Skeletal muscle tissue (tissue), 4 donors: ENCODE results near the gene SFT2D1. TPM values are rescaled to one million over a fixed set of nuclear protein-coding genes. Genes with fewer than 3 reads are reported as not detected.

Source experiments
- H3K27ac ChIP-seq: one replicate; pipeline ENCODE4 v1.7.0; 2013; ENCODE audit warnings: mild to moderate bottlenecking, low read depth, low read length, inconsistent platforms
- H3K27me3 ChIP-seq, 3 donors: one replicate each; pipeline ENCODE4 v1.7.0; 2013; ENCODE audit warnings: low read length in 3 of 3; ENCODE audit not compliant: control insufficient read depth in 3 of 3, insufficient read depth in 3 of 3
- H3K36me3 ChIP-seq, 3 donors: one replicate each; pipeline ENCODE4 v1.7.0; 2013; ENCODE audit warnings: low read length in 3 of 3; ENCODE audit not compliant: control insufficient read depth in 3 of 3, insufficient read depth in 3 of 3
- H3K4me1 ChIP-seq, 3 donors: one replicate each; pipeline ENCODE4 v1.7.0; 2013; ENCODE audit warnings: low read length in 3 of 3, mild to moderate bottlenecking in 3 of 3; ENCODE audit not compliant: control insufficient read depth in 3 of 3, insufficient read depth in 3 of 3
- H3K4me3 ChIP-seq, 3 donors: one replicate each; pipeline ENCODE4 v1.7.0; 2013; ENCODE audit warnings: low read length in 3 of 3
- H3K9ac ChIP-seq, 3 donors: one replicate each; pipeline ENCODE4 v1.7.0; 2013; ENCODE audit warnings: low read length in 3 of 3, mild to moderate bottlenecking in 3 of 3, moderate library complexity in 2 of 3, low read depth in 1 of 3
- H3K9me3 ChIP-seq, 3 donors: one replicate each; pipeline ENCODE4 v1.7.0; 2013; ENCODE audit warnings: low read length in 3 of 3; ENCODE audit not compliant: control insufficient read depth in 3 of 3
- total RNA-seq: library from RNA; depleted of rRNA; stranded (reverse); fragments of >200 nt; gene quantifications from one replicate; pipeline ENCODE4 v1.2.3, GENCODE V29; 2014
- donor health status: Osteomylitis.

The SFT2D1 gene
- total RNA-seq, 1 donor from 2014 or later = 20.9 TPM

GRCh38 chr6:166318649-166319600, 23.4 kb downstream of the SFT2D1 start:
- Histone ChIP-seq H3K4me3 (no peak overlapping the region), H3K27ac (no peak overlapping the region), H3K9ac (no peak overlapping the region), H3K9me3 (no peaks in the 10 kb centered on the region), H3K36me3 (peaks cover 5 to 21% (median 13%) of the 10 kb centered on the region in 3 donors), H3K4me1 (peaks cover 0 to 2% (median 0%) of the 10 kb centered on the region in 3 donors), H3K27me3 (no peaks in the 10 kb centered on the region)

- no peak overlapping the region for H3K27ac ChIP-seq
- H3K27me3 ChIP-seq = no peaks in the 10 kb centered on the region
- H3K9me3 ChIP-seq = no peaks in the 10 kb centered on the region
- H3K4me3 ChIP-seq = no peak overlapping the region
- no peak overlapping the region for H3K9ac ChIP-seq
- H3K36me3 ChIP-seq = peaks cover 5 to 20% (median 8%) of the 10 kb centered on the region in 3 donors
- peaks cover 0 to 2% (median 0%) of the 10 kb centered on the region in 3 donors for H3K4me1 ChIP-seq
These were observed 24.1 kb downstream of the SFT2D1 start for GRCh38 chr6:166318227-166318626.

DNA sequence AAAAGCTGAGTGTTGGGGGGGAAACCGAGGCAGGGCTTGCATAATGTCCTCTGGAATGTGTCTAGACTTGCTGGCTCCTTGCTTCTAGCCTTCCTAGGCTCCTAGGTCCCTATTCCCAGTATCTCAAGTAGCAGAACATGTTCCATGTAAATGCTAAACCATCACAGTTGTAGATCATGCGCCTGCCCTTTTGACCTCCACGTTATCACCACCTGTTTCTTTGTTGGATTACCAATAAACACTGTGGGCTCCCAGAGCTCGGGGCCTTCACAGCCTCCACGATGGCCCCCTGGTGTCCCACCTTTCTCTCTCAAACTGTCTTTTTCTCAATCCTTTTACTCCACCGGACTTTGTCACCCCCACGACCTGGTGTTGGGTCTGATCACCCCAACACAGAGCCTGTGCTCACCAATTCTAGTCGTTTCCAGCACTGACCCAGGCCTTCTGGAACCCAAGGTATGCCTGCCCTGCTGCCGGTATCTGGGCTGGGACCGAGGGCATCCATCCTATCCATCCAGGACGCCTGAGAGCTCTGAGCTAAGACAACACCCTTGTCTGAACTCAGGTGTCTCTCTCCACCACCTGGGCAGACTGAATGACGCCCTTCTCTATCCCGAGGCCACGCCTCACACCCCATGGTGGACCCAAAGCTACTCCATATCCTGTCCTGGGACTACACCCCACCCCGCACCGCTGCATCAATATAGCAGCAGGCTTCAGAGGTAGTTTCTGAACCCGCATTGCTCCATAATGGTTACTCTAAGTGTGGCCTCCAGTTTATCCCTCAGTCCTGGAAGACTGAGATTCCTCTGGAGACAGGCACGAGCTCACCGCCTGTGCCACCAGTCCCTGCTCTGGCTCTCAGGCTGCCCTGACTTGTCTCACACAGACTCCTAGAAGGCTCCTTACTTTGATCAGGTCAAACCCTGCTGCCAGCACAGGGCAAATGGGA, 24.8 kb downstream of the SFT2D1 start:
- Histone ChIP-seq H3K9me3 (no peaks in the 10 kb centered on the region), H3K27me3 (no peaks in the 10 kb centered on the region), H3K4me1 (peaks cover 0 to 2% (median 0%) of the 10 kb centered on the region in 3 donors), H3K4me3 (no peak overlapping the region), H3K9ac (no peak overlapping the region), H3K36me3 (peaks cover 5 to 17% (median 8%) of the 10 kb centered on the region in 3 donors), H3K27ac (no peak overlapping the region)

GRCh38 chr6:166315436-166315835, 26.9 kb downstream of the SFT2D1 start:
- Histone ChIP-seq H3K4me3 (no peak overlapping the region), H3K9me3 (no peaks in the 10 kb centered on the region), H3K4me1 (peaks cover 0 to 2% (median 0%) of the 10 kb centered on the region in 3 donors), H3K27me3 (peaks cover 0 to 5% (median 0%) of the 10 kb centered on the region in 3 donors), H3K27ac (no peak overlapping the region), H3K9ac (no peak overlapping the region), H3K36me3 (peaks cover 0 to 8% (median 3%) of the 10 kb centered on the region in 3 donors)

- H3K36me3 ChIP-seq = peaks cover 0 to 7% (median 3%) of the 10 kb centered on the region in 3 donors
- no peak overlapping the region for H3K9ac ChIP-seq
- H3K4me3 ChIP-seq = no peak overlapping the region
- H3K27me3 ChIP-seq = peaks cover 2 to 13% (median 2%) of the 10 kb centered on the region in 3 donors
- no peak overlapping the region for H3K27ac ChIP-seq
- H3K9me3 ChIP-seq = no peaks in the 10 kb centered on the region
- H3K4me1 ChIP-seq = peaks cover 0 to 2% (median 0%) of the 10 kb centered on the region in 3 donors
These were observed 27.9 kb downstream of the SFT2D1 start for GRCh38 chr6:166314454-166314853.

DNA sequence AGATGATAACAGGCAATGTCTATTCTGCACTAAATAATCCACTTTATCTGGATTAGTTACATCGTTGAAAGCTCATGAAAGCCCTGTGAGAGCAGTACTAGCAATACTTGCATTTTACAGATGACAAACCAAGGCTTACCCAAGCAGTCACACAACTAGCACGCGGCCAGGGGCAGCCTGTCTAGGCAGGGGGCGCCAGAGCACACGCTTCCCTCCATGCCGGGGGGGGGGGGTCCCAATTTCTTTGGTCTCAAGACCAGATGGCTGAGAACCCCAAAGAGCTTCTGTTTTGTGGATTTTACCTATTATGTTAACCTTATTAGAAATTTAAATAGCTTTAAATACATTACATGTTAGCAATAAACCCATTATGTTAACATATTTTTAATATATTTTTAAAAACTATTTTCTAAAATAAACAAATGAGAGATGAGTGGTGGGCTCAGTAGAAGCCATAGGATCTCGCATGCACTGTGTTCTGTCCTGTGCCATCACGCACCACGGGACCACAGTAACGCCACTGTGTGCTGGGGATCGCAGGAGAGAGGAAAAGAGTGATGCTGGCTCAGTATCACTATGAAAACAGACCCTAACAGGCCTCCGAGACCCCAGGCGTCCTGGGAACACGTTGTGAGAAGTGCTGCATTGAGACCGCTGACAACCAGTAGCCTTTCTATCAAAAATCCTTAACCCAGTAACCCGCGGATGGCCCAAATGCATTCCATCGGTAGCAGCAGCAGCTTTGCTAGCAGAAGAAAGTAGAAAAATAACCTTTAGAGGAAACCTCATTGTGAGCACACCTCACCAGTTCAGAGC, 28.9 kb downstream of the SFT2D1 start:
- Histone ChIP-seq H3K9me3 (no peaks in the 10 kb centered on the region), H3K4me1 (peaks cover 0 to 2% (median under 1%) of the 10 kb centered on the region in 3 donors), H3K9ac (no peak overlapping the region), H3K27me3 (peaks cover 12 to 22% (median 12%) of the 10 kb centered on the region in 3 donors), H3K27ac (no peak overlapping the region), H3K36me3 (no peaks in the 10 kb centered on the region), H3K4me3 (no peak overlapping the region)

- no peaks in the 10 kb centered on the region for H3K36me3 ChIP-seq
- H3K4me3 ChIP-seq = no peak overlapping the region
- H3K4me1 ChIP-seq = peaks cover 0 to 4% (median 0%) of the 10 kb centered on the region in 3 donors
- no peak overlapping the region for H3K9ac ChIP-seq
- no peaks in the 10 kb centered on the region for H3K9me3 ChIP-seq
- H3K27me3 ChIP-seq = peaks cover 16 to 27% (median 17%) of the 10 kb centered on the region in 3 donors
- H3K27ac ChIP-seq = no peak overlapping the region
These were observed 29.5 kb downstream of the SFT2D1 start for GRCh38 chr6:166312832-166313231.

- H3K4me3 ChIP-seq = no peak overlapping the region
- H3K9ac ChIP-seq = no peak overlapping the region
- H3K27ac ChIP-seq = no peak overlapping the region
- peaks cover 23 to 46% (median 33%) of the 10 kb centered on the region in 3 donors for H3K27me3 ChIP-seq
- H3K36me3 ChIP-seq = no peaks in the 10 kb centered on the region
- H3K4me1 ChIP-seq = peaks cover 0 to 4% (median 2%) of the 10 kb centered on the region in 3 donors
- no peaks in the 10 kb centered on the region for H3K9me3 ChIP-seq
These were observed 31.7 kb downstream of the SFT2D1 start for GRCh38 chr6:166310634-166311033.

GRCh38 chr6:166309977-166310376, 32.4 kb downstream of the SFT2D1 start:
- Histone ChIP-seq H3K9ac (no peak overlapping the region), H3K9me3 (no peaks in the 10 kb centered on the region), H3K4me3 (no peak overlapping the region), H3K4me1 (peaks cover 0 to 4% (median 2%) of the 10 kb centered on the region in 3 donors), H3K36me3 (no peaks in the 10 kb centered on the region), H3K27ac (no peak overlapping the region), H3K27me3 (peaks cover 26 to 51% (median 35%) of the 10 kb centered on the region in 3 donors)
